ENCODE measurements around the gene ZNF597. TPM values are rescaled to one million over a fixed set of nuclear protein-coding genes. Genes with fewer than 3 reads are reported as not detected.

Gene ZNF597
- total RNA-seq, 1 experiment from 2014 or later: not detected

DNA sequence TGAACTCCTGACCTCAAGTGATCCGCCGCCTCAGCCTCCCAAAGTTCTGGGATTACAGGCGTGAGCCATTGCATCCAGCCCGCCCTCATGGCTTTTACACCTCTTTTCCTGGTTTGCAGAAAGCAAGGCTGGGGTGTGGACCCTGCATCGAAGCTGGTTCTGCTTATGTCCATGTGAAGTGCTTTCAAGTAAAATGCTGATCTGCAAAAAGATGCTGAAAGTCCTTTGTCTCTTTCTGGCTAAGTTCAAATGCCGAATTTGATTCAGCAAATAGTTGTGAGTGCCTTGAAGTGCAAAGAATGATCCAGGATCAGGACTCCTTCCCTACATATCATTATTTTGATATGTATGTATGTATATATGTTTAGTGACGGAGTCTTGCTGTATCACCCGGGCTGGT lies 17.3 kb upstream of the ZNF597 start:
- H3K4me2 ChIP-seq (ENCODE audit: low read length): no peak overlapping the region
- H3K4me1 ChIP-seq (ENCODE audit: insufficient read depth, low read length): peaks cover 23% of the 10 kb centered on the region
- no peaks in the 10 kb centered on the region for H3K9me3 ChIP-seq (ENCODE audit: low read length)
- no peak overlapping the region for H3K27ac ChIP-seq (ENCODE audit: low read length)
- no peak overlapping the region for H2AFZ ChIP-seq (ENCODE audit: low read length)
- CTCF ChIA-PET: no interaction called here
- no peaks in the 10 kb centered on the region for H3F3A ChIP-seq (ENCODE audit: low read length, unreplicated experiment)
- intact Hi-C loops (cut with micrococcal nuclease): no loop called here
- H4K20me1 ChIP-seq (ENCODE audit: low read length): peaks cover 8% of the 10 kb centered on the region
- DNase-seq: no peak
- no peak for ATAC-seq
- BruUV-seq (replicated peaks): no TSS peak
- no peaks in the 10 kb centered on the region for H3K27me3 ChIP-seq (ENCODE audit: low read length)
- peaks cover 78% of the 10 kb centered on the region for H3K79me2 ChIP-seq (ENCODE audit: low read length)
- H3K9me2 ChIP-seq (replicated peaks; ENCODE audit: low read length): no peaks in the 10 kb centered on the region
- TF ChIP-seq, protein P1, sequence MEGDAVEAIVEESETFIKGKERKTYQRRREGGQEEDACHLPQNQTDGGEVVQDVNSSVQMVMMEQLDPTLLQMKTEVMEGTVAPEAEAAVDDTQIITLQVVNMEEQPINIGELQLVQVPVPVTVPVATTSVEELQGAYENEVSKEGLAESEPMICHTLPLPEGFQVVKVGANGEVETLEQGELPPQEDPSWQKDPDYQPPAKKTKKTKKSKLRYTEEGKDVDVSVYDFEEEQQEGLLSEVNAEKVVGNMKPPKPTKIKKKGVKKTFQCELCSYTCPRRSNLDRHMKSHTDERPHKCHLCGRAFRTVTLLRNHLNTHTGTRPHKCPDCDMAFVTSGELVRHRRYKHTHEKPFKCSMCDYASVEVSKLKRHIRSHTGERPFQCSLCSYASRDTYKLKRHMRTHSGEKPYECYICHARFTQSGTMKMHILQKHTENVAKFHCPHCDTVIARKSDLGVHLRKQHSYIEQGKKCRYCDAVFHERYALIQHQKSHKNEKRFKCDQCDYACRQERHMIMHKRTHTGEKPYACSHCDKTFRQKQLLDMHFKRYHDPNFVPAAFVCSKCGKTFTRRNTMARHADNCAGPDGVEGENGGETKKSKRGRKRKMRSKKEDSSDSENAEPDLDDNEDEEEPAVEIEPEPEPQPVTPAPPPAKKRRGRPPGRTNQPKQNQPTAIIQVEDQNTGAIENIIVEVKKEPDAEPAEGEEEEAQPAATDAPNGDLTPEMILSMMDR (conservative IDR thresholded peaks at IDR 0.05; ENCODE audit: low read depth, low read length): no peak
- TF ChIP-seq EZH2phosphoT487 (IDR thresholded peaks at IDR 0.05; ENCODE audit: borderline replicate concordance, low read length) (no peak), EZH2 (IDR thresholded peaks at IDR 0.05; ENCODE audit: low read length, unreplicated experiment) (no peak)
- no peak overlapping the region for H3K9ac ChIP-seq (ENCODE audit: low read length)
- POLR2A ChIA-PET (ENCODE audit: unreplicated experiment): no interaction called here
- H3K36me3 ChIP-seq (ENCODE audit: low read depth, low read length): no peaks in the 10 kb centered on the region
- H3K4me3 ChIP-seq (ENCODE audit: low read length): no peak overlapping the region

DNA sequence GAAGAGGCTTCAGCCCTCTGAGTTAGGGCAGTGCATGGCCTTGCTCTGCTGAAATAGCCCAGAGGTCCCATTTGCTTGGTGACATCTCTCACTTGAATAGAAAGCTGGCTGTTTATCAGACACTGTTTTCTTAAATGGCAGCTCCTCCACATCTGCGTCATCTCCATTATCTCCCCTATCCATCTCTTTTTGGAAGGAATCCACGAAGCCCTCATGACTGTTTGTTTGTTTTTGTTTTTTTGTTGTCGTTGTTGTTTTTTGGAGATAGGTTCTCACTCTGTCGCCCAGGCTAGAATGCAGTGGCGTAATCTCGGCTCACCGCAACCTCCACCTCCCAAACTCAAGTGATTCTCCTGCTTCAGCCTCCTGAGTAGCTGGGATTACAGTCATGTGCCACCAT lies 16.8 kb upstream of the ZNF597 start:
- ATAC-seq: no peak
- H3K9ac ChIP-seq (ENCODE audit: low read length): no peak overlapping the region
- H4K20me1 ChIP-seq (ENCODE audit: low read length): peaks cover 8% of the 10 kb centered on the region

More for the DNA sequence above, 16.8 kb upstream of the ZNF597 start:
- POLR2A ChIA-PET (ENCODE audit: unreplicated experiment): no interaction called here
- Histone ChIP-seq H3K4me2 (ENCODE audit: low read length) (peak overlapping the region; percentile 98; the same call in 1 of the 2 replicates), H3K27me3 (ENCODE audit: low read length) (no peaks in the 10 kb centered on the region), H3F3A (ENCODE audit: low read length, unreplicated experiment) (no peaks in the 10 kb centered on the region), H2AFZ (ENCODE audit: low read length) (no peak overlapping the region), H3K36me3 (ENCODE audit: low read depth, low read length) (no peaks in the 10 kb centered on the region), H3K9me3 (ENCODE audit: low read length) (no peaks in the 10 kb centered on the region), H3K4me1 (ENCODE audit: insufficient read depth, low read length) (peaks cover 23% of the 10 kb centered on the region), H3K9me2 (replicated peaks; ENCODE audit: low read length) (no peaks in the 10 kb centered on the region), H3K27ac (ENCODE audit: low read length) (no peak overlapping the region), H3K4me3 (ENCODE audit: low read length) (no peak overlapping the region), H3K79me2 (ENCODE audit: low read length) (peaks cover 73% of the 10 kb centered on the region)
- intact Hi-C loops (cut with micrococcal nuclease): no loop called here
- TF ChIP-seq EZH2 (IDR thresholded peaks at IDR 0.05; ENCODE audit: low read length, unreplicated experiment) (no peak), EZH2phosphoT487 (IDR thresholded peaks at IDR 0.05; ENCODE audit: borderline replicate concordance, low read length) (no peak)
- TF ChIP-seq, protein P1 (conservative IDR thresholded peaks at IDR 0.05; ENCODE audit: low read depth, low read length): no peak
- CTCF ChIA-PET: no interaction called here
- BruUV-seq (replicated peaks): no TSS peak
- DNase-seq: no peak

Measured in PC-3 (cell line).